WTC11 (cell line): ENCODE results near the gene FMNL2. TPM values are rescaled to one million over a fixed set of nuclear protein-coding genes. Genes with fewer than 3 reads are reported as not detected.
A peak's percentile ranks its signal among the peaks of the same experiment; 100 is the strongest.

ENCODE experiments used
- ATAC-seq: fragments of 200-7000 bp; cut with Tn5 transposase; 2 replicates; pipeline ENCODE4 v1.10.0; 2021; ENCODE audit warnings: mild to moderate bottlenecking, moderate library complexity
- CTCF ChIA-PET: fragments of 300-600 bp; sonication (Branson Sonifier 250); formaldehyde crosslinking; loops from one replicate; lab custom pipeline; 2021; ENCODE audit warnings: antibody characterized with exemption; lab: Charles Lee
- POLR2A ChIA-PET: fragments of 350-600 bp; sonication (Branson Sonifier 250); formaldehyde crosslinking; loops from one replicate; lab custom pipeline; 2021; ENCODE audit warnings: antibody characterized with exemption; lab: Charles Lee
- DNase-seq: peaks from one replicate; pipeline ENCODE4 v3.0.0; 2021; ENCODE audit warnings: low spot score
- H3K27ac Mint-ChIP-seq: 2 replicates; pipeline ENCODE4 v1.8.0; 2021; ENCODE audit warnings: mixed read lengths
- H3K27me3 Mint-ChIP-seq: 2 replicates; pipeline ENCODE4 v1.8.0; 2021; ENCODE audit warnings: low read depth, mild to moderate bottlenecking, moderate library complexity, mixed read lengths
- H3K36me3 Mint-ChIP-seq: 2 replicates; pipeline ENCODE4 v1.8.0; 2021; ENCODE audit warnings: mixed read lengths
- H3K4me1 Mint-ChIP-seq: 2 replicates; pipeline ENCODE4 v1.8.0; 2022; ENCODE audit warnings: mixed read lengths
- H3K4me3 Mint-ChIP-seq: 2 replicates; pipeline ENCODE4 v1.8.0; 2021; ENCODE audit warnings: mild to moderate bottlenecking, moderate library complexity, mixed read lengths
- H3K9me3 Mint-ChIP-seq: 2 replicates; pipeline ENCODE4 v1.8.0; 2021; ENCODE audit warnings: mixed read lengths
- ATF1 ChIP-seq: sonication (generic); formaldehyde crosslinking; IDR thresholded peaks from 2 replicates; pipeline ENCODE4 v1.8.1; 2023; ENCODE audit warnings: mild to moderate bottlenecking, moderate library complexity, missing genetic modification reagents
- CBFB ChIP-seq: sonication (generic); formaldehyde crosslinking; IDR thresholded peaks from 2 replicates; pipeline ENCODE4 v1.8.1; 2022; ENCODE audit warnings: mild to moderate bottlenecking, low read depth, missing genetic modification reagents
- CREM ChIP-seq: sonication (generic); formaldehyde crosslinking; IDR thresholded peaks from 2 replicates; pipeline ENCODE4 v1.8.1; 2022; ENCODE audit warnings: mild to moderate bottlenecking, missing genetic modification reagents, moderate library complexity
- E2F1 ChIP-seq: sonication (generic); formaldehyde crosslinking; IDR thresholded peaks from 2 replicates; pipeline ENCODE4 v1.8.0; 2022; ENCODE audit warnings: mild to moderate bottlenecking, missing genetic modification reagents
- E2F4 ChIP-seq: sonication (generic); formaldehyde crosslinking; IDR thresholded peaks from 2 replicates; pipeline ENCODE4 v1.8.1; 2022; ENCODE audit warnings: low read depth, mild to moderate bottlenecking, moderate library complexity, missing genetic modification reagents, borderline replicate concordance
- EMX1 ChIP-seq: fragments of 250-450 bp; sonication (Bioruptor Pico); IDR thresholded peaks from 2 replicates; pipeline ENCODE4 v1.8.0; 2021; ENCODE audit warnings: mild to moderate bottlenecking
- ESRRA ChIP-seq: sonication (generic); formaldehyde crosslinking; IDR thresholded peaks from 2 replicates; pipeline ENCODE4 v1.8.1; 2022; ENCODE audit warnings: mild to moderate bottlenecking, missing genetic modification reagents, borderline replicate concordance
- FOXP4 ChIP-seq: sonication (generic); formaldehyde crosslinking; IDR thresholded peaks from 2 replicates; pipeline ENCODE4 v1.8.0; 2022; ENCODE audit warnings: mild to moderate bottlenecking, missing genetic modification reagents
- GTF2I ChIP-seq: fragments of 250-450 bp; sonication (Bioruptor Pico); conservative IDR thresholded peaks from 2 replicates; pipeline ENCODE4 v1.4.0; 2021; ENCODE audit warnings: mild to moderate bottlenecking
- JAZF1 ChIP-seq: fragments of 250-450 bp; sonication (Bioruptor Pico); IDR thresholded peaks from 2 replicates; pipeline ENCODE4 v1.9.0; 2021; ENCODE audit warnings: moderate library complexity, mild to moderate bottlenecking, inconsistent platforms
- KAT7 ChIP-seq: sonication (generic); formaldehyde crosslinking; IDR thresholded peaks from 2 replicates; pipeline ENCODE4 v1.8.1; 2023; ENCODE audit warnings: missing genetic modification reagents, mild to moderate bottlenecking, borderline replicate concordance
- NR2C2 ChIP-seq: sonication (generic); formaldehyde crosslinking; IDR thresholded peaks from 2 replicates; pipeline ENCODE4 v1.8.0; 2022; ENCODE audit warnings: mild to moderate bottlenecking, missing genetic modification reagents
- PRDM15 ChIP-seq: sonication (generic); formaldehyde crosslinking; IDR thresholded peaks from 2 replicates; pipeline ENCODE4 v1.8.0; 2022; ENCODE audit warnings: missing genetic modification reagents
- SMAD4 ChIP-seq: sonication (generic); formaldehyde crosslinking; IDR thresholded peaks from 2 replicates; pipeline ENCODE4 v1.8.0; 2022; ENCODE audit warnings: mild to moderate bottlenecking, missing genetic modification reagents
- STAT6 ChIP-seq: sonication (generic); formaldehyde crosslinking; conservative IDR thresholded peaks from 2 replicates; pipeline ENCODE4 v1.8.1; 2023; ENCODE audit warnings: mild to moderate bottlenecking, low read depth, missing genetic modification reagents, moderate library complexity
- USF2 ChIP-seq: sonication (generic); formaldehyde crosslinking; IDR thresholded peaks from 2 replicates; pipeline ENCODE4 v1.8.1; 2023; ENCODE audit warnings: mild to moderate bottlenecking, missing genetic modification reagents, moderate library complexity
- ZSCAN18 ChIP-seq: fragments of 250-450 bp; sonication (Bioruptor Pico); IDR thresholded peaks from 2 replicates; pipeline ENCODE4 v2.1.2; 2022; ENCODE audit warnings: mild to moderate bottlenecking, moderate library complexity
- total RNA-seq: library from RNA; stranded (reverse); gene quantifications from 3 replicates; pipeline ENCODE4 v1.2.3, GENCODE V29; 2021

Gene FMNL2
- total RNA-seq, 1 experiment from 2014 or later, result 43.0 TPM

- H3K4me3 Mint-ChIP-seq, result peak overlapping the region; percentile 40
- H3K36me3 Mint-ChIP-seq, result peaks cover 12% of the 10 kb centered on the region
- ATAC-seq, result peak; percentile 68
- POLR2A ChIA-PET, result no interaction called here
- TF ChIP-seq JAZF1, result no peak
- TF ChIP-seq USF2, result peak; percentile 62; the same call in 1 of the 2 replicates
- no peak for DNase-seq
- H3K9me3 Mint-ChIP-seq, result peaks cover 17% of the 10 kb centered on the region
- H3K27me3 Mint-ChIP-seq, result no peaks in the 10 kb centered on the region
- peaks cover 63% of the 10 kb centered on the region for H3K4me1 Mint-ChIP-seq
- peak overlapping the region; percentile 93 for H3K27ac Mint-ChIP-seq
- CTCF ChIA-PET, result no interaction called here
These were observed 158.4 kb downstream of the FMNL2 start for GRCh38 chr2:152493417-152493816.

GRCh38 chr2:152493945-152494528 lies 159.1 kb downstream of the FMNL2 start:
- H3K4me1 Mint-ChIP-seq, result peaks cover 66% of the 10 kb centered on the region

GRCh38 chr2:152496371-152496770 lies 161.4 kb downstream of the FMNL2 start:
- Mint-ChIP-seq H3K4me1 (peaks cover 65% of the 10 kb centered on the region), H3K36me3 (peaks cover 12% of the 10 kb centered on the region), H3K9me3 (peaks cover 17% of the 10 kb centered on the region), H3K27me3 (no peaks in the 10 kb centered on the region), H3K4me3 (no peak overlapping the region), H3K27ac (no peak overlapping the region)
- DNase-seq (no peak), ATAC-seq (no peak)
- ChIA-PET POLR2A (no interaction called here), CTCF (interaction anchor here (0.8 kb wide), 1 partner anchor 43 kb away, joined by 3 read pairs; no protein-coding TSS in a partner anchor)
- TF ChIP-seq SMAD4 (CRISPR knock-in tag) (no peak), NR2C2 (CRISPR knock-in tag) (no peak), ATF1 (CRISPR knock-in tag) (no peak), E2F4 (CRISPR knock-in tag) (no peak), ESRRA (CRISPR knock-in tag) (no peak), GTF2I (CRISPR knock-in tag) (no peak), FOXP4 (CRISPR knock-in tag) (no peak), EMX1 (no peak), PRDM15 (CRISPR knock-in tag) (no peak), ZSCAN18 (CRISPR knock-in tag) (no peak), CBFB (CRISPR knock-in tag) (no peak), STAT6 (CRISPR knock-in tag) (no peak), CREM (no peak)

More at GRCh38 chr2:152493945-152494528, 159.1 kb downstream of the FMNL2 start:
- POLR2A ChIA-PET, result no interaction called here
- Mint-ChIP-seq H3K27ac (peak overlapping the region; percentile 48; the same call in 1 of the 2 replicates), H3K9me3 (peaks cover 17% of the 10 kb centered on the region), H3K27me3 (no peaks in the 10 kb centered on the region), H3K4me3 (peak overlapping the region; percentile 40), H3K36me3 (peaks cover 12% of the 10 kb centered on the region)
- no peak for TF ChIP-seq KAT7 (CRISPR knock-in tag)
- TF ChIP-seq E2F1 (CRISPR knock-in tag), result no peak
- DNase-seq (peak; percentile 25), ATAC-seq (peak; percentile 77)
- CTCF ChIA-PET, result no interaction called here
